Neural progenitor cell (in vitro differentiated cells): ENCODE results near the gene PRKAB1.

Source experiments
- CTCF ChIP-seq: fragments of 200-600 bp; sonication (generic); IDR thresholded peaks from 2 replicates; pipeline ENCODE4 v1.5.1; 2017; ENCODE audit warnings: antibody characterized with exemption, mild to moderate bottlenecking
- EZH2 ChIP-seq: fragments of 200-600 bp; sonication (generic); IDR thresholded peaks from 2 replicates; pipeline ENCODE4 v1.6.1; 2017; ENCODE audit warnings: antibody characterized with exemption, mild to moderate bottlenecking, moderate library complexity
- EZH2phosphoT487 ChIP-seq: fragments of 200-600 bp; sonication (generic); IDR thresholded peaks from 2 replicates; pipeline ENCODE4 v1.6.1; 2017; ENCODE audit warnings: antibody characterized with exemption

- no peak for TF ChIP-seq CTCF
- no peak for TF ChIP-seq EZH2
- TF ChIP-seq EZH2phosphoT487: no peak
Measured at GRCh38 chr12:119681728-119682638, 14.1 kb downstream of the PRKAB1 start.
